Activated CD8-positive, alpha-beta T cell treated with anti-CD3 and anti-CD28 coated beads for 36 hours (primary cell): ENCODE data around the gene NMNAT3. TPM values are rescaled to one million over a fixed set of nuclear protein-coding genes. Genes with fewer than 3 reads are reported as not detected.

Source experiments
- ATAC-seq: fragments of 200-7000 bp; cut with Tn5 transposase; one replicate; pipeline ENCODE4 v1.10.0; 2021; ENCODE audit warnings: mild to moderate bottlenecking, moderate library complexity
- CTCF ChIA-PET: fragments of 350-600 bp; sonication (Branson Sonifier 250); formaldehyde crosslinking; loops from one replicate; lab custom pipeline; 2021; ENCODE audit warnings: antibody characterized with exemption; lab: Charles Lee
- POLR2A ChIA-PET: fragments of 350-600 bp; sonication (Branson Sonifier 250); formaldehyde crosslinking; loops from one replicate; lab custom pipeline; 2021; ENCODE audit warnings: antibody characterized with exemption; lab: Charles Lee
- DNase-seq: peaks from one replicate; pipeline ENCODE4 v3.0.0-alpha.2; 2020
- H3K27ac Mint-ChIP-seq: one replicate; pipeline ENCODE4 v1.8.0; 2021; ENCODE audit warnings: mild to moderate bottlenecking, mixed read lengths
- H3K27me3 Mint-ChIP-seq: one replicate; pipeline ENCODE4 v1.8.0; 2021; ENCODE audit warnings: mixed read lengths
- H3K36me3 Mint-ChIP-seq: one replicate; pipeline ENCODE4 v1.8.0; 2021; ENCODE audit warnings: low read depth, mixed read lengths
- H3K4me1 Mint-ChIP-seq: one replicate; pipeline ENCODE4 v1.8.0; 2021; ENCODE audit warnings: low read depth, mixed read lengths
- H3K4me3 Mint-ChIP-seq: one replicate; pipeline ENCODE4 v1.8.0; 2021; ENCODE audit warnings: mild to moderate bottlenecking, moderate library complexity, mixed read lengths
- H3K9me3 Mint-ChIP-seq: one replicate; pipeline ENCODE4 v1.8.0; 2021; ENCODE audit warnings: mixed read lengths
- intact Hi-C: fragments of 100-400 bp; cut with micrococcal nuclease; formaldehyde crosslinking; loops from one replicate; pipeline ENCODE4 v1.10.0; 2022
- total RNA-seq, 2 experiments: library from RNA; stranded (reverse); gene quantifications; one replicate each; pipeline ENCODE4 v1.2.3, GENCODE V29; 2021
- TF ChIP-seq, protein P1 (sequence below): fragments of 200-600 bp; IDR thresholded peaks from one replicate; pipeline ENCODE4 v1.8.0; 2022; ENCODE audit warnings: antibody characterized with exemption, mild to moderate bottlenecking

Gene NMNAT3
- total RNA-seq, 2 experiments from 2014 or later = 4.3 to 4.5 TPM

DNA sequence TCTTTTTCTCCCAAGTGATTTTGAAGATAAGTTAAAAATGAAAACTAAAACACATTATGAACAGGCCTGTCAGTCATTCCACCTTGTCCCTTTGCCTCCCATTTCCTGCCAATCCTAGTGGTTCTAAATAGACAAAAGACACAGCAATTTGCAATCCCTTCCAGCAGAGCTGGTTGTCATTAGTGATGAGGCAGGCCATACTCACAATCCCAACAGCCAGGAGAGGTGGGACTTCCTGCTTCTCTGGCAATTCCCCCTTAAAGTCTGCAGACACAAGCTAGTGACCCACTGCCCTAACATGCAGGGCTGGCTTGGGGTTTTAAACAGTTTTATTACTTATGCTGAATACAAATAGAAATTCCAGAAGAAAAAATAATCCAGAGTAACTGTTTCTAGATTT is 99.9 kb downstream of the NMNAT3 start:
- H3K27ac Mint-ChIP-seq = no peak overlapping the region
- H3K9me3 Mint-ChIP-seq = no peaks in the 10 kb centered on the region
- TF ChIP-seq, protein P1, sequence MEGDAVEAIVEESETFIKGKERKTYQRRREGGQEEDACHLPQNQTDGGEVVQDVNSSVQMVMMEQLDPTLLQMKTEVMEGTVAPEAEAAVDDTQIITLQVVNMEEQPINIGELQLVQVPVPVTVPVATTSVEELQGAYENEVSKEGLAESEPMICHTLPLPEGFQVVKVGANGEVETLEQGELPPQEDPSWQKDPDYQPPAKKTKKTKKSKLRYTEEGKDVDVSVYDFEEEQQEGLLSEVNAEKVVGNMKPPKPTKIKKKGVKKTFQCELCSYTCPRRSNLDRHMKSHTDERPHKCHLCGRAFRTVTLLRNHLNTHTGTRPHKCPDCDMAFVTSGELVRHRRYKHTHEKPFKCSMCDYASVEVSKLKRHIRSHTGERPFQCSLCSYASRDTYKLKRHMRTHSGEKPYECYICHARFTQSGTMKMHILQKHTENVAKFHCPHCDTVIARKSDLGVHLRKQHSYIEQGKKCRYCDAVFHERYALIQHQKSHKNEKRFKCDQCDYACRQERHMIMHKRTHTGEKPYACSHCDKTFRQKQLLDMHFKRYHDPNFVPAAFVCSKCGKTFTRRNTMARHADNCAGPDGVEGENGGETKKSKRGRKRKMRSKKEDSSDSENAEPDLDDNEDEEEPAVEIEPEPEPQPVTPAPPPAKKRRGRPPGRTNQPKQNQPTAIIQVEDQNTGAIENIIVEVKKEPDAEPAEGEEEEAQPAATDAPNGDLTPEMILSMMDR = no peak
- no peaks in the 10 kb centered on the region for H3K27me3 Mint-ChIP-seq
- ChIA-PET CTCF (interaction anchor here (1.0 kb wide), 1 partner anchor 36 kb away, joined by 3 read pairs; no protein-coding TSS in a partner anchor), POLR2A (interaction anchor here (0.6 kb wide), 1 partner anchor 1104 kb away, joined by 3 read pairs; no protein-coding TSS in a partner anchor)
- intact Hi-C loops = no loop called here
- no peaks in the 10 kb centered on the region for H3K36me3 Mint-ChIP-seq
- no peak overlapping the region for H3K4me3 Mint-ChIP-seq
- H3K4me1 Mint-ChIP-seq = no peaks in the 10 kb centered on the region
- DNase-seq (no peak), ATAC-seq (no peak)

DNA sequence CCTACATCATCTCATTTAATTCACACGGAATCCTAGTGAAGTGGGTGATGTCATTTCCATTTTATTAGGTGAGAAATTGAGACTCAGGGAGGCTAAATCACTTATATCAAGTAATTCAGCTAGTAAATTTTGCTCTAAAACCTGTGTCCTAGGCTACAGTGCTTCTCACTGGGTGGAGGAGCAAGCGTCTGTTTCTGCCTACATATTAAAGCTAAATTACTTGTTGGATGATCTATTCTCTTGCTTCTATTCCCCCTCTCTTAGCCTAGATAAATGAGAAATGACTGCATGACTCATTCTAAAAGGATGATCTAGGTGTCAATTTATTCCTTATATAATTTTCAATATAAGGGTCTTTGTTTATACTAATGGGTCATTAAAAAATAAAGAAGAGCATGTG is 100.4 kb downstream of the NMNAT3 start:
- no peaks in the 10 kb centered on the region for H3K9me3 Mint-ChIP-seq
- no peak for DNase-seq
- ATAC-seq = no peak
- TF ChIP-seq, protein P1 = no peak
- no peaks in the 10 kb centered on the region for H3K27me3 Mint-ChIP-seq
- H3K36me3 Mint-ChIP-seq = no peaks in the 10 kb centered on the region
- intact Hi-C loops = no loop called here
- no peak overlapping the region for H3K4me3 Mint-ChIP-seq
- H3K4me1 Mint-ChIP-seq = no peaks in the 10 kb centered on the region
- CTCF ChIA-PET = interaction anchor here (1.0 kb wide), 1 partner anchor 35 kb away, joined by 3 read pairs; no protein-coding TSS in a partner anchor
- POLR2A ChIA-PET = no interaction called here
- H3K27ac Mint-ChIP-seq = no peak overlapping the region

DNA sequence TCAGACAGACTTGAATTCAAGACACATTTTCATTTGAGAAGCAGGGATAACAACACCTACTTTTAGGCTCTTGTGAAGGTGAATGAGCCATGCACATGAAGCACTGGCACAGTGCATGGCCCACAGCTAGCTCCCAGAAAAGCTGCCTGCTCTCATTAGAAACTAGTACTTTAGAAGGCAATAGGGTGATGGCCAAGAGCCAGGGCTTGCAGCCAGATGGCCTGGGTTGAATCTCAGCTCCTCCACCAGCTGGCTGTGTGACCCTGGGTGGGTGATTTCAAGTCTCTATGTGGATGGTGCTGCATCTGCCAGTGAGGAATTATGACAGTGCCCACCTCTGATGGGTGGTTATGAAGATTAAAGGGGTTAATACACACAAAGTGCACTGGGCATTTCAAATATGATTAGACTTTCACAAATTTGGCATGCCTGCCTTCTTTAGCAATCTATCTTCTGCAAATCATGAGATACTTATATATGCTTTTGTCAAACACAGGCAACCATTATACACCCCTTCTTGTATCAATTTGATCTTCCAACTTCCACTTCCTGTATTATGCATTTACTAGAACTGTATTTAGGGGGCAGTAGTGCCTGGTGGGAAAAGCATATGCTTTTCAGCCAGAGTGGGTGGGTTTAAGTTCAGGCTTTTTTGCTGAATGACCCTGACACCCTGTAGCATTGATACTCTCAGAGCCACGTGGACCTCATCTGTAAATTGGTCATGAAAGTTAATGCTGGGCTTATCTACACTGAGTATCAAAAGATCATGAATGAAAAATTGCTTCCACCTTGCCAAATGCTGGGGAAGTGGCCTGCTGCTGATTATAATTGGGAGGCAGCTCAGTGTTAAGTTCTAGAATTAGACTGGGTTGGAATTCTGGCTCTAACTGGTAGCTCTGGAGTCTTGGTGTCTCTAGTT is 103.5 kb downstream of the NMNAT3 start:
- ATAC-seq = no peak
- no peak for DNase-seq
- TF ChIP-seq, protein P1 = no peak
- Mint-ChIP-seq H3K27me3 (no peaks in the 10 kb centered on the region), H3K4me1 (no peaks in the 10 kb centered on the region), H3K4me3 (no peak overlapping the region), H3K27ac (no peak overlapping the region), H3K9me3 (no peaks in the 10 kb centered on the region), H3K36me3 (no peaks in the 10 kb centered on the region)
- ChIA-PET POLR2A (no interaction called here), CTCF (no interaction called here)
- intact Hi-C loops = no loop called here

DNA sequence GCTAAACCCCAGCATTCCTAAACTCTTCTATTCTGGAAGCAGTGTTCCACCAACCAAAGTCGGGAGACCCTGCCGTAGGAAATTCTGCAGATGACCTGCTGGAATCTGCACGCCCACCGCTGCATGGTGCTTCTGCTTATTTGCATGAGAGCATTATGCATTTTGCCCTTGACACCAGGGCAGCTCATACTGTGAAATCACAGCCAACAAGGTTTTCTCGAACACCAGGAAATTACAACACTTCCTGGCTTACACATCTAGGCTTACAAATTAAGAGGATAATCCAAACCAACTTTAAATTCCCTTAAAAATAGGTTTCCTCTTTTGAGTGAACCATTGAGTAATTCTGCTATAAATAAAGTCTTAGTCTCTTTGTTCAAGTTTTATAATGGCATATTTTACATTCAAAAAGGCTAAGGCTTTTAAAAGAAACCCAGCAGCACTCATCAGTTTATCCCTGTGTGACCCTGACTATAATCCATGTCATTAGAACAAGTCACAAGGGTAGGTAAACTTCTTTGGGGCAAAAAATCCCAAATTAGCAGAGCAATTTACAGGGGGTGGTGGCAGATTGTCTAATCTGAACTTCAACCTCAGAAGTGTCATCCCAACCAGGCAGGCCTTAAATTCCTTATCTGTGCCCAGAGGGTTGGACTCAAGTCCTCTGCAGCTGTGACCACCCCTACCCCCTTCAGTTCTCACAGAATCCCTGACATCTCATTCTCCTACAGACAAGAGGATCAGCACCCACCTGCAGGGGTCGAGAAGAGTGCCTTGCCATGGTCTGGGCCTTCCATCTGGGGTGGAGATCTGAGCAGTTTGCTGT is 104.7 kb downstream of the NMNAT3 start:
- Mint-ChIP-seq H3K9me3 (no peaks in the 10 kb centered on the region), H3K4me1 (no peaks in the 10 kb centered on the region), H3K27me3 (no peaks in the 10 kb centered on the region), H3K36me3 (no peaks in the 10 kb centered on the region), H3K27ac (no peak overlapping the region), H3K4me3 (no peak overlapping the region)
- DNase-seq = no peak
- TF ChIP-seq, protein P1 = no peak
- ChIA-PET CTCF (no interaction called here), POLR2A (no interaction called here)
- intact Hi-C loops = no loop called here
- no peak for ATAC-seq
